ENCODE data around the gene TBC1D22A. TPM values are rescaled to one million over a fixed set of nuclear protein-coding genes. Genes with fewer than 3 reads are reported as not detected.

Gene TBC1D22A
- total RNA-seq, 1 donor from 2014 or later, result 87.8 TPM

- Histone ChIP-seq H3K4me3 (no peak overlapping the region), H3K36me3 (peaks cover 14 to 21% of the 10 kb centered on the region in 2 donors), H3K27ac (no peak overlapping the region), H3K4me1 (peaks cover 0 to 3% of the 10 kb centered on the region in 2 donors), H3K27me3 (no peaks in the 10 kb centered on the region), H3K9me3 (no peaks in the 10 kb centered on the region)
- TF ChIP-seq, protein P1, sequence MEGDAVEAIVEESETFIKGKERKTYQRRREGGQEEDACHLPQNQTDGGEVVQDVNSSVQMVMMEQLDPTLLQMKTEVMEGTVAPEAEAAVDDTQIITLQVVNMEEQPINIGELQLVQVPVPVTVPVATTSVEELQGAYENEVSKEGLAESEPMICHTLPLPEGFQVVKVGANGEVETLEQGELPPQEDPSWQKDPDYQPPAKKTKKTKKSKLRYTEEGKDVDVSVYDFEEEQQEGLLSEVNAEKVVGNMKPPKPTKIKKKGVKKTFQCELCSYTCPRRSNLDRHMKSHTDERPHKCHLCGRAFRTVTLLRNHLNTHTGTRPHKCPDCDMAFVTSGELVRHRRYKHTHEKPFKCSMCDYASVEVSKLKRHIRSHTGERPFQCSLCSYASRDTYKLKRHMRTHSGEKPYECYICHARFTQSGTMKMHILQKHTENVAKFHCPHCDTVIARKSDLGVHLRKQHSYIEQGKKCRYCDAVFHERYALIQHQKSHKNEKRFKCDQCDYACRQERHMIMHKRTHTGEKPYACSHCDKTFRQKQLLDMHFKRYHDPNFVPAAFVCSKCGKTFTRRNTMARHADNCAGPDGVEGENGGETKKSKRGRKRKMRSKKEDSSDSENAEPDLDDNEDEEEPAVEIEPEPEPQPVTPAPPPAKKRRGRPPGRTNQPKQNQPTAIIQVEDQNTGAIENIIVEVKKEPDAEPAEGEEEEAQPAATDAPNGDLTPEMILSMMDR (IDR thresholded peaks at IDR 0.05), result peak; percentile 74 to 94 (median 92)
- intact Hi-C loops (cut with DNase I), result loop anchor here (5.0 kb wide), 1 partner anchor 66 kb away; the partner anchor contains the start of gene CERK
- peak in 1 of 2 donors; percentile 65 for DNase-seq (ENCODE audit: low spot score in 2 of 2)
Observed at GRCh38 chr22:46803031-46803880, 40.8 kb downstream of the TBC1D22A start.

DNA sequence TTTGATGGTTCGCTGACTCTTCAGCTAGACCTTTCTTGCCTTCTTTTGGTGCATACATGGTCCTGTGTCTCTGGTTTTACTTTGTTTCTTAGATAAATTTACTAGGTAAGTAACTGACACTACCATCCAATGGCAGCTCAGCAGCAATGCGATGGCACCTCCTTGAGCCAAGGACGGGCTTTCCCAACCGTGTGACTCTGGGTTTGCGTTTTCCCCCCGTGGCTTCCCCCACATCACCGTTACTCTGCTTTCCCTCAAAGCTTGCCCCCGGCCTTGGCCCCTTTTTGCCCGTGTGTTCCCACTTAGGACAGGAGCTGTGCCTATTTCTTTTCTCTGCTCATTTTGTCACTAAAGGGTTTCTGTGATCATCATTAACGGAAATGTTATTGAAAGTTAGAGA lies 41.5 kb downstream of the TBC1D22A start:
- intact Hi-C loops (cut with DNase I), result loop anchor here (5.0 kb wide), 1 partner anchor 67 kb away; the partner anchor contains the start of gene CERK
- no peaks in the 10 kb centered on the region for H3K27me3 ChIP-seq

DNA sequence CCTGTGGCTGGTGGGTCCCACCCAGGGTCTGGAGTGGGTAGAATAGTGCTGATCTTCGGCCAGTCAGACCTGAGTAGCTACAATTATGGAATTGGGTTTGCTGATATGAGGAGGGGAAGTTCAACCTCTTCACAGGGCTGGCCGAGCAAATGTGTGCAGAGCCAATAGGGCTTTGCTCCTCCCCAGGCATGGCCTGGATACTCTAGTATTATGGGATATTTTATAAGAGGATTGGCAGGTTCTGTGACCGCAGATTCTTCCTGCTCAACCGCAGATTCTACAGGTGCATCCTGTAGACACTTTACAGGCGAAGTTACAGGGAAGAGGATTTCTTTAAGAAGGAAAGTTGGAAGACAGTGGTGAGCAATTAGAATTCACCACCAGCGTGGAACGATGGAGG lies 44.3 kb downstream of the TBC1D22A start:
- no peak overlapping the region for H3K27ac ChIP-seq
- intact Hi-C loops (cut with DNase I), result no loop called here
- TF ChIP-seq, protein P1 (IDR thresholded peaks at IDR 0.05), result no peak
- peak in 1 of 2 donors; percentile 38 for DNase-seq (ENCODE audit: low spot score in 2 of 2)
- H3K36me3 ChIP-seq, result peaks cover under 1 to 5% of the 10 kb centered on the region in 2 donors
- H3K27me3 ChIP-seq, result no peaks in the 10 kb centered on the region
- no peaks in the 10 kb centered on the region for H3K9me3 ChIP-seq
- peaks cover 0 to 3% of the 10 kb centered on the region in 2 donors for H3K4me1 ChIP-seq
- H3K4me3 ChIP-seq, result no peak overlapping the region

More for the DNA sequence above, 41.5 kb downstream of the TBC1D22A start:
- Histone ChIP-seq H3K4me3 (no peak overlapping the region), H3K36me3 (peaks cover 13 to 19% of the 10 kb centered on the region in 2 donors), H3K27ac (no peak overlapping the region), H3K4me1 (peaks cover 0 to 3% of the 10 kb centered on the region in 2 donors), H3K9me3 (no peaks in the 10 kb centered on the region)
- peak in 1 of 2 donors; percentile 44 for DNase-seq (ENCODE audit: low spot score in 2 of 2)
- TF ChIP-seq, protein P1 (IDR thresholded peaks at IDR 0.05), result no peak

DNA sequence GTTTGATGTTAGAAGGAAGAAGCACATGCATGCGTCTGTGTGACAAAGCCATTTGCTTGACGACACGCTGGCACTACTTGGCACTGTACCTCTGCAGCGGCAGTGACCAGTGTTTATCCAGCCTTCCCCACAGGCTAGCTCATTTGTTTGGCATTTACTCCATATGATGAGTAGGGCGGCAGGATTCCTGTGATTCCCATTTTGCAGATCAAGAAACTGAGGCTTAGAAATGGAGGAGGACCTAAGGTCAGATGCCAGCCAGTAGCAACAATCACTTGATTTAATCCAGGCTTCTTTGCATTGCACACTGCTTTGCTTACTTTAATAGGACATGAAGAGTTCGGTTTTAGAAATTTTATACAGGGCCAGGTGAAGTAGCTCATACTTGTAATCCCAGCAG lies 45.0 kb downstream of the TBC1D22A start:
- TF ChIP-seq, protein P1 (IDR thresholded peaks at IDR 0.05), result no peak
- intact Hi-C loops (cut with DNase I), result no loop called here

GRCh38 chr22:46809153-46809885 lies 46.9 kb downstream of the TBC1D22A start:
- Histone ChIP-seq H3K27ac (no peak overlapping the region), H3K27me3 (no peaks in the 10 kb centered on the region), H3K36me3 (peaks cover 0 to 5% of the 10 kb centered on the region in 2 donors), H3K4me3 (no peak overlapping the region), H3K9me3 (no peaks in the 10 kb centered on the region), H3K4me1 (peaks cover 0 to 6% of the 10 kb centered on the region in 2 donors)
- intact Hi-C loops (cut with DNase I), result no loop called here
- TF ChIP-seq, protein P1 (IDR thresholded peaks at IDR 0.05), result no peak
- DNase-seq (ENCODE audit: low spot score in 2 of 2), result no peak

More for the DNA sequence above, 45.0 kb downstream of the TBC1D22A start:
- peak in 1 of 2 donors; percentile 31 for DNase-seq (ENCODE audit: low spot score in 2 of 2)
- Histone ChIP-seq H3K27me3 (no peaks in the 10 kb centered on the region), H3K4me1 (peaks cover 0 to 3% of the 10 kb centered on the region in 2 donors), H3K9me3 (no peaks in the 10 kb centered on the region), H3K4me3 (no peak overlapping the region), H3K27ac (no peak overlapping the region), H3K36me3 (peaks cover 0 to 5% of the 10 kb centered on the region in 2 donors)

Measured in ascending aorta (tissue), 2 donors.